Measurements from ENCODE around the gene IL26.

GRCh38 chr12:68272732-68273131, 47.1 kb upstream of the IL26 start:
- TF ChIP-seq POLR2AphosphoS5 (IDR thresholded peaks at IDR 0.05; ENCODE audit: borderline replicate concordance, low read depth, low read length) (no peak), EZH2 (IDR thresholded peaks at IDR 0.05) (no peak)
